SU-DHL-6 (cell line): ENCODE measurements around the gene CSRNP2.

Experiments
- H2AFZ ChIP-seq: fragments of 200-600 bp; sonication (generic); 2 replicates; pipeline ENCODE4 v1.6.1; 2014; ENCODE audit warnings: low read depth, mild to moderate bottlenecking, moderate library complexity, mixed read lengths, antibody characterized with exemption, low read length; ENCODE audit not compliant: severe bottlenecking
- H3F3A ChIP-seq: fragments of 200-600 bp; shearing (Covaris generic); 2 replicates; pipeline ENCODE4 v1.6.0; 2016; ENCODE audit warnings: antibody characterized with exemption, mild to moderate bottlenecking; ENCODE audit not compliant: insufficient read depth
- H3K27ac ChIP-seq: fragments of 200-600 bp; sonication (generic); 2 replicates; pipeline ENCODE4 v1.5.1; 2016; ENCODE audit warnings: low read depth, mild to moderate bottlenecking, low read length, moderate library complexity, mixed read lengths
- H3K27me3 ChIP-seq: fragments of 200-600 bp; sonication (generic), shearing (Covaris generic); 2 replicates; pipeline ENCODE4 v1.6.0; 2014; ENCODE audit warnings: mild to moderate bottlenecking, low read length
- H3K36me3 ChIP-seq: fragments of 200-600 bp; sonication (generic); 2 replicates; pipeline ENCODE4 v1.6.1; 2014; ENCODE audit warnings: mild to moderate bottlenecking, low read length, mixed read lengths
- H3K4me2 ChIP-seq: fragments of 300-600, 200-600 bp; shearing (Covaris generic), sonication (generic); 2 replicates; pipeline ENCODE4 v1.6.0; 2014; ENCODE audit warnings: low read length, low read depth, mild to moderate bottlenecking; ENCODE audit not compliant: poor library complexity, severe bottlenecking
- H3K4me3 ChIP-seq: fragments of 200-600 bp; sonication (generic); 2 replicates; pipeline ENCODE4 v1.5.1; 2014; ENCODE audit warnings: antibody characterized with exemption, low read length, mild to moderate bottlenecking, mixed read lengths; ENCODE audit not compliant: insufficient read depth, poor library complexity, severe bottlenecking
- H3K79me2 ChIP-seq: fragments of 200-600 bp; sonication (generic); 2 replicates; pipeline ENCODE4 v1.6.1; 2014; ENCODE audit warnings: mild to moderate bottlenecking, low read length, moderate library complexity; ENCODE audit not compliant: insufficient read depth
- H3K9ac ChIP-seq: fragments of 200-600 bp; sonication (generic); 2 replicates; pipeline ENCODE4 v1.7.0; 2014; ENCODE audit warnings: mild to moderate bottlenecking, low read length
- H3K9me2 ChIP-seq: fragments of 200-600 bp; sonication (generic); replicated peaks from 2 replicates; pipeline ENCODE4 v1.6.1; 2014; ENCODE audit warnings: low read length; ENCODE audit not compliant: insufficient read depth
- H3K9me3 ChIP-seq: fragments of 200-600 bp; sonication (generic); 2 replicates; pipeline ENCODE4 v1.6.1; 2014; ENCODE audit warnings: low read length, mixed read lengths; ENCODE audit not compliant: insufficient read depth
- H4K20me1 ChIP-seq: fragments of 200-600 bp; sonication (generic); 2 replicates; pipeline ENCODE4 v1.6.1; 2014; ENCODE audit warnings: low read depth, mild to moderate bottlenecking, antibody characterized with exemption, low read length, moderate library complexity, mixed read lengths
- CTCF ChIP-seq: fragments of 200-600 bp; sonication (generic); IDR thresholded peaks from one replicate; pipeline ENCODE4 v1.5.1; 2017; ENCODE audit warnings: antibody characterized with exemption, mild to moderate bottlenecking, low read length, moderate library complexity; ENCODE audit not compliant: insufficient read depth, poor library complexity, severe bottlenecking
- EZH2phosphoT487 ChIP-seq: fragments of 200-600 bp; sonication (generic), shearing (Covaris generic); conservative IDR thresholded peaks from 2 replicates; pipeline ENCODE4 v1.6.1; 2018; ENCODE audit warnings: mild to moderate bottlenecking, antibody characterized with exemption, low read length, moderate library complexity, mixed read lengths

Gene CSRNP2

DNA sequence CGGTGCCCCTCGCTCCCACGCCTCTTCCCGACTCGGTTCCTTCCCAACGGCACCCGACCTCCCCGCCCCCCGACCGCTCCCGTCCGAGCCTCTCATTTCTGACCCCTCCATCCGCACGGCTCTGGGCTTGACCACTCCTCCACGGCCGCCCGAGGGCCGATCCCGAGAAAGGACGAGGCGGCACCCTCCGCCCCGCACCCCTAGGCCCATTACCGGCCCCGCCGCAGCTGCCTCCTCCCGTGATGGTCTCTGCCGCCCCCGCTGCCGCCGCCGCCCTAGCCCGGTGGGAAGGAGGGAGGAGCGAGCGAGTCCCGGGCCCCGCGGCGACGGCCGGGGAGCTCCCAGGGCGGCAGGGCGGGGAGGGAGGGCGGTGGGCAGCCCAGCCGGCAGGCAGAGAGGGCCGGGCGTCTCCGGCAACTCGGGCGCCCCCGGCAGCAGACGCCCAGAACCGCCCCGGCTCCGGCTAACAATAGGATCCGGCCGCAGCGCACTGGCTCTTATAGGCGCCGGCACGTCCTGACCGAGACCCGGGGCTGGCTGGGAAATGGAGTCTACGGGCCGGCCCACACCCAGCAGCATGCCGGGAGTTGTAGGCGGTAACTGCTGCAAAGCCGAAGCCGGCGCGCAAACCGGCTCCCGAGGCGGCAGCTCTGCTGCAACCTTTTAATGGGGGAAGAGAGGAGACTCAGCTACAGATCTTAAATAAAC is at the start of gene CSRNP2:
TSS of gene CSRNP2 (minus strand) at position 471 of the 708 bp plus-strand sequence. CDS start 7,035 bp downstream, outside the sequence.
- no peak for TF ChIP-seq CTCF
- TF ChIP-seq EZH2phosphoT487, result no peak
- no peaks in the 10 kb centered on the region for H3K9me2 ChIP-seq
- H3K79me2 ChIP-seq, result no peaks in the 10 kb centered on the region
- H3K27me3 ChIP-seq, result no peaks in the 10 kb centered on the region
- no peak within 1 kb of the TSS for H3K27ac ChIP-seq
- 0 out of 2 replicates have a peak, but pooled peaks cover 8% of the 10 kb centered on the region for H3F3A ChIP-seq
- H2AFZ ChIP-seq, result peak within 1 kb of the TSS; percentile 95
- H3K9me3 ChIP-seq, result no peaks in the 10 kb centered on the region
- no peaks in the 10 kb centered on the region for H4K20me1 ChIP-seq
- H3K36me3 ChIP-seq, result no peaks in the 10 kb centered on the region
- peak within 1 kb of the TSS; percentile 84 for H3K4me3 ChIP-seq
- peak within 1 kb of the TSS; percentile 89 for H3K9ac ChIP-seq
- H3K4me2 ChIP-seq, result peak within 1 kb of the TSS; percentile 82

- no peak overlapping the region for H3K4me3 ChIP-seq
- no peaks in the 10 kb centered on the region for H3K27me3 ChIP-seq
- no peaks in the 10 kb centered on the region for H3K79me2 ChIP-seq
- no peaks in the 10 kb centered on the region for H3K9me3 ChIP-seq
- no peaks in the 10 kb centered on the region for H4K20me1 ChIP-seq
- TF ChIP-seq CTCF (no peak), EZH2phosphoT487 (no peak)
- no peaks in the 10 kb centered on the region for H3K9me2 ChIP-seq
- no peak overlapping the region for H3K27ac ChIP-seq
- no peaks in the 10 kb centered on the region for H3K36me3 ChIP-seq
- no peak overlapping the region for H3K9ac ChIP-seq
- no peak overlapping the region for H3K4me2 ChIP-seq
- H3F3A ChIP-seq, result no peaks in the 10 kb centered on the region
- H2AFZ ChIP-seq, result no peak overlapping the region
These were observed 49.3 kb upstream of the CSRNP2 start for GRCh38 chr12:51132693-51133092.

DNA sequence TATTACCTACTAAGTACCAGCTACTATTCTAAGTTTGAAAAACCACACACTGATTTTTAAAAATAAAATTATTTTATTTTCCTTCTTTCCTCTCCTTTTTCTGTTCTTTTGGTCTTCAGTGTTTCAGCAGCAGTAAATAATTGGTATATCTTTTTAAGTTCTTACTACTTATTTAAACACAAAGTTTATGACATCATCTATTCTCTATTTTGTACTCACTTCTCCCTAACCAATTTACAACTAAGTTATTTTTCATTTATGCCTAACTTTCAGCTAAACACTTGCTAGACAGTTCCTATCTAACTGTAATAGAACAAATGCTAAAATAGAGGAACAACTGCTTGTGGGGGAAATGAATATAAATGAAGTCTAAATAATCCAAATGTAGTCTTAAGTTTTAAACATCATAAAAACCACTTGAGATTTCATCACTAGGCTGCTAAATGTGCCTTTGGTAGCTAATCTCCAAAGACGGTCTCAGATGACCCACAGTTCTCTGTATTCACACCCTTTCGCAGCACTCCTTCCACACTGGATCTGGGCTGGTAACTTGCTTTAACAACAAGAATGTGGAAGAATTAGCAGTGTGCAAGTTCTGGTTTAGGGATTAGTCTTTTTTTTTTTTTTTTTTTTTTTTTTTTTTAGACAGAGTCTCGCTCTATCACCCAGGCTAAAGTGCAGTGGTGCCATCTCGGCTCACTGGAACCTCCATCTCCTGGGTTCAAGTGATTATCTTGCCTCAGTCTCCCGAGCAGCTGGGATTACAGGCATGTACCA is 48.5 kb upstream of the CSRNP2 start:
- TF ChIP-seq CTCF, result no peak
- TF ChIP-seq EZH2phosphoT487, result no peak
- Histone ChIP-seq H3K4me2 (no peak overlapping the region), H3K9me2 (no peaks in the 10 kb centered on the region), H3K79me2 (no peaks in the 10 kb centered on the region), H3K9me3 (no peaks in the 10 kb centered on the region), H4K20me1 (no peaks in the 10 kb centered on the region), H3K9ac (no peak overlapping the region), H3K36me3 (no peaks in the 10 kb centered on the region), H2AFZ (no peak overlapping the region), H3K27me3 (no peaks in the 10 kb centered on the region), H3F3A (no peaks in the 10 kb centered on the region), H3K27ac (no peak overlapping the region), H3K4me3 (no peak overlapping the region)
